Hematopoietic multipotent progenitor cell (in vitro differentiated cells): ENCODE data around the gene VDR. TPM values are rescaled to one million over a fixed set of nuclear protein-coding genes. Genes with fewer than 3 reads are reported as not detected.

ENCODE experiments used
- DNase-seq, 3 donors: peaks; one replicate each; pipeline ENCODE4 v3.0.0-alpha.2; 2011 to 2015; ENCODE audit warnings: low read depth in 2 of 3, low spot score in 2 of 3
- total RNA-seq: library from RNA; depleted of rRNA; stranded (reverse); fragments of >200 nt; gene quantifications from one replicate; pipeline ENCODE4 v1.2.3, GENCODE V29; 2012

The VDR gene
- total RNA-seq: 1.1 TPM

- peak; percentile 41 to 75 (median 69) for DNase-seq
Measured at GRCh38 chr12:47904713-47905709, at the start of gene VDR. VDR (minus strand) TSS chr12:47904994; CDS start chr12:47879113, 25,881 bp downstream.

GRCh38 chr12:47954058-47954457 lies 49.3 kb upstream of the VDR start:
- no peak for DNase-seq

DNA sequence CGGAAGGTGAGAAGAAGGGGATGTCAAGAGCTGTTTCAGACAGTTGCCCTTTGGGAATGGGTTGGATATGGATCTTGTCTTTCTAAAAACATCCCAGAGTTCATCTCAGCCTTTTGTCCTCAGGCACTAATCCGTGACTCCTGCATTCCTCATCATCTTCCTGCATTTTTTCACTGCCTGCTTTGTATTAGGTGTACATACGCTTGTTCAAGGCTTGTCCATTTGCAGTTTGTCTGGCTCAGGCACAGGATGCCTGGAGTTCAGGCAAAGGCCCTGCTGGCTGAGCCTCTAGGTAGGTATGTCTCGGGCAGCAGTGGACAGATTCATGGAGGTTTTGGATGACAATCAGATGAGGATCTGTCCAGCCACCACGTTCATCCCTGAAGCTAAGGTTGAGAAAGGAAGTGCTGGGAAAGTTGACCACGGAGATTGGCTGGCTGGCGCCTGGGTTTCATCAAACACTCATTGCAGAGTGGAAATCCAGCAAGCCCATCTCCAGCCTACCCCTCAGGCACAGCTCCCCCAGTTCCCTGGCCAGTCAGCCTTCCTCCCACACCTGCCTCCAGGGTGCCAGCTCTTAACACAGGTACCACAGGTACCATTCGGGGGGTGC lies 46.2 kb upstream of the VDR start:
- DNase-seq: no peak

- peak in 2 of 3 donors; percentile 33 to 53 for DNase-seq
Measured at GRCh38 chr12:47949441-47950341, 44.9 kb upstream of the VDR start.

DNA sequence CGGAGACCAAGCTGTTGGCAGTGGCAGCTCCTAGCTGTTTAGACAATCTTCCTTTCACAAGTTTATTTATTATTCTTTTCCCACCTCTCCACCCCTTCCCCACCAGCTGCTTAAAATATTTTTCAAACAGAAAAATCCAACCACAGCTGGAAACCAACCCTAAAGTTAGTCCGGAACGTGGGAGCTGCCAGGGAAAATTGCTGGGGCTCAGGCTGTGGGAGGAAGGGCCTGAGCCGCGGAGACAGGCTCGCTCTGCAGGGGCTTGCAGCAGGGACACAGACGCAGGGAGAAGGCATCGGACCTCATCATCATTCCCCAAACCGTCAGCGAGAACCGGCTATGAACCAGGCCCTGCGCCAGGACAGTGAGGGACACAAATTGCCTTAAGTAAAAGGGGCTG lies 42.5 kb upstream of the VDR start:
- no peak for DNase-seq

DNA sequence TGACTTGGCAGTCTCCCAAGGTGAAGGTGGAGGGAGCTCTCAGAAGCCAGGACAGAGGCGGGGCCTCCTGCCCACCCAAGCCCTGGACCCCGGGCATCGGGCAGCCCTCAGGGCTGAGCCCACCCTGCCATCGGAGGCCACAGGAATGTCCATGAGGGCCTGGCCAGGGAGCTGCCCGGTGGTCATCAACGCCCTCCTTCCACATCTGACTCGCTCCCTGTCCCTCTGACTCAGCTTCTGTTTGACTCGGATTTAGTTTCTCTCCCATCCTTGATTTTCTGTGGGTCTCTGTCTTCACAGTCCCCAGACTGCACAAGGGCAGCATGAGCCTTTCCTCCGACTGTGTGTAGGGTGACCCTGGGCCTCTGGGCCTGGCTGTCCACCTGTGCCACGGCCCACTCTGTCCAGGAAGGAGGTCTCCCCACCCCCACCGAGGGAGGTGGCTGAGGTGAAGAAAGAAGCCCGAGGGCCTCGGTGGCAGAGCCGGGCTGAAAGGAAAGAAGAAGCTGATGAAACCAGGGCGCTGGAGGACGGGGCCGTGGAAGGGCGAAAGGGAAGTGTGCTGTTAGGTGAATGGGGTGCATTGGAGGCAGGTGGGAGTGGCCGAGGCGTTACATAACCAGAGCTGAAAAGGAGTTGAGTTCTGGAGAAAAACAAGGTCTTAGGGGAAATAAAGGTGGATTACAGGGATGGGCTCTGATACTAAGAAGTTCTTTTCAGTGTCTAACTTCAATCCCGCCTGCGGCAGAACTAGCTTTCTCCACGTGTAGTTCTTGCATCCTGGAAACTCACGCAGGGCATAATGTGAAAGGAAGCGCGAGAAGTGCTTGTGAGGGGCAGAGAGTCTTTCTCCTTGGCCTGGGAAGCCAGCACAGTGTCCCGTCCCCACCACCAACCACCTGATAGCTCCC lies 41.9 kb upstream of the VDR start:
- DNase-seq: peak in 2 of 3 donors; percentile 29 to 64

DNA sequence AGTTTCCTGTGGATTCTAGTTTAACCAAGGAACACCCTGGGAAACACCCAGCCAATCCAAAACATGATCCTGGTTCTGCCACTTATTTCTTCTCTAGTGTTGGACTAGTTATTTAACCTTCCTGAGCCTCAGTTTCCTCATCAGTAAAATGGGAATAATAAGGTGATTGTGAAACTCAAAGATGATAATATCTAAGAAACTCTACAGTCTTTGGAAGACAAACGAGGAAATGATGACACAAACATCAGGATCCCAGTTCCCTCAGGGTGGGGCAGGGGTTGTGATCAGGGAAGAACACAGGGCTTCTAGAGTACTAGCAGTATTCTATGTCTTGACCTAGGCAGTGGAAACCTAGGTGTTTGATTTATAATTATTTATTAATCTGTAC lies 40.5 kb upstream of the VDR start:
- no peak for DNase-seq

- DNase-seq: no peak
Measured at GRCh38 chr12:47944685-47945340, 40.0 kb upstream of the VDR start.

GRCh38 chr12:47943623-47944340 lies 39.0 kb upstream of the VDR start:
- no peak for DNase-seq

- no peak for DNase-seq
Measured at GRCh38 chr12:47942614-47943225, 37.9 kb upstream of the VDR start.

DNA sequence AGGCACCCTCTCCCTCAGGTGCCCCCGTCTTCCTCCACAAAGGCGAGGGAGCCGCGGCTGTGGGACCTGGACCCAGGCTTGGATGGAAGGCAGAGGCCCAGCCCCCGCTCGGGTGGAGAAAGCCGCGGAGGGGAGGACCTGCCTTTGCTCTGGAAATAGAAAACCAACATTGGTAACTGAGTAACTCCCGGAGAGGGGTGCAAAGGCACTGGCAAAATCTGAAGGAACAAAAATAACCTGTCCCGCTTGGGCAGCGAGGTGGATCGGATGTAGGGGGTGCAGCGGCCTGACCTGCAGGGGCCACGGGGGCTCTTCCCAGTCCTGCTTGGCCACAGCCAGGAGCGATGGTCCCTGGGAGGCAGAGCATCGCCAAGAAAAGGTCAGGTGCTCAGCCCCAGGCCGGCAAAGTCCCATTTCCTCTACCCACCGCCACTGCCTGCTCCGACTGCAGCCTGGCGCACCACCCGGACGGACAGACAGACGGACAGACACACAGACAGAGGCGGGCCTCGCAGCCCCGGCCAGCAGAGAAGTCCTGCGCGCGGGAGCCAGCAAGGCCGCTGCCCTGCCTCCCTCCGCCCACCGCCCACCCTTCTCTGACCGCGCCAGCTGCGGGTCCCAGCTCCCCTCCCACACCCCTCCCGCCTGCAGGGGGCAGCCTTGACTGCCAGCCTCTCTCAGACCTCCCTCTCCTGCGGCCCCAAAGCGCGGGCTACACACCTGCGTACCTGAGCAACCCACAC lies 37.2 kb upstream of the VDR start:
- DNase-seq: peak in 2 of 3 donors; percentile 48 to 58

GRCh38 chr12:47941475-47941780 lies 36.6 kb upstream of the VDR start:
- DNase-seq: no peak

DNA sequence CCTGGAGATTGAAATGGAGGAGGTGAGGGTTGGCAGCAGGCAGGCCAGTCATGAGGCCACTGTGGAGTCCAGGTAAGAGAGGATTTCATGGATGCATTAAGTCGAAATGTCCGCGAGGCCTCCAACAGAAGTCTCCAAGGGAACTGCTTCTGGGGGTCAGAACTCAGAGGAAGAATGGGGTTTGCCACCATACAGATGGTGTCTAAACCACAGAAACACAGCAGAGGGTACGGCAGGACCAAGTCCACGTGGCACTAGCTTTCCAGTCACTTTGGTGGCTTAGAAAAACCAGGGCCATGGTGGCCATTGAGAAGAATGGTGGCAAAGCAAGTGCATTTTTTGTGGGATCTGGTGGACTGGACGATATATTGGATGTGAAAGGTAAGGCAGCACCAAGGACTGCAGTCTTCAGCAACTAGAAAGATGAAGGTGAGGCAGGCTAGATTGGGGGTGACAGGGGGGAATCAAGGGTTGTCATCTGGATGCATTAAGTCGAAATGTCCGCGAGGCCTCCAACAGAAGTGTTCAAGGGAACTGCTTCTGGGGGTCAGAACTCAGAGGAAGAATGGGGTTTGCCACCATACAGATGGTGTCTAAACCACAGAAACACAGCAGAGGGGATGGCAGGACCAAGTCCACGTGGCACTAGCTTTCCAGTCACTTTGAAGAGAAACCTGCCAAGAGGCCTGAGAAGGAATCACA lies 36.1 kb upstream of the VDR start:
- no peak for DNase-seq

GRCh38 chr12:47939009-47939601 lies 34.3 kb upstream of the VDR start:
- DNase-seq: no peak

DNA sequence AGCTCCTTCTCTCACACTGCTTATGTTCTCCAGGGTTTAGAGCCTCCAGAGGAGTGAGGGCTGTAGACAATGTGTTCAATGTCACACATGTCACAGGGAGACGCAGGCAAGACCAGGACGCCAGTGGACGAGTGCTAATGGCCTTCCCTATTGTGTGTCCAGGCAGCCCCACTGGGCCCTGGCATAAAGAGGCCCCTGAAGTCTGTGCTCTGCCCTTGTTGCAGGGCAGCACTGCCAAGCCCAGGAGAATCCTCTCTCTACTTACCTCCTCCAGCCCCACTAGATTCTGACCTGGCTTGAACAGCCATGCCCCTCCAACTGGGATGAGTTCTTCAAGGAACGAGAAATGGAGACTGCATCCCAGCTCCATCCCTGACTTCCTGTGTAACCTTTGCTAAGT lies 33.8 kb upstream of the VDR start:
- DNase-seq: no peak

GRCh38 chr12:47938093-47938492 lies 33.3 kb upstream of the VDR start:
- DNase-seq: peak in 2 of 3 donors; percentile 15 to 28

GRCh38 chr12:47935184-47935583 lies 30.4 kb upstream of the VDR start:
- DNase-seq: no peak
